A673 (cell line): ENCODE measurements around the gene ZNF514. TPM values are rescaled to one million over a fixed set of nuclear protein-coding genes. Genes with fewer than 3 reads are reported as not detected.
"Not testable (repeated sequence)": the region's sequence is repeated elsewhere in the genome, so short reads cannot be mapped to it uniquely, and the experiment has no call there.

ENCODE experiments used
- BruUV-seq: library from RNA; stranded (reverse); fragments of 400-500 nt; replicated peaks from 2 replicates; lab custom pipeline; 2021; lab: Mats Ljungman, UMichigan
- CTCF ChIA-PET: fragments of 300-600 bp; sonication (Branson Sonifier 250); formaldehyde crosslinking; loops from one replicate; lab custom pipeline; 2022; ENCODE audit warnings: antibody characterized with exemption; lab: Charles Lee
- POLR2A ChIA-PET: fragments of 300-600 bp; sonication (Branson Sonifier 250); formaldehyde crosslinking; loops from one replicate; lab custom pipeline; 2022; ENCODE audit warnings: antibody characterized with exemption; ENCODE audit not compliant: low non-redundant PET; lab: Charles Lee
- DNase-seq: peaks from one replicate; pipeline ENCODE4 v3.0.0-alpha.2; 2015; ENCODE audit warnings: low spot score
- H3K27ac ChIP-seq: fragments of 200-600 bp; sonication (generic); 2 replicates; pipeline ENCODE4 v1.5.1; 2016; ENCODE audit warnings: mixed run types, low read depth, mild to moderate bottlenecking, mixed read lengths, antibody characterized with exemption, low read length; ENCODE audit not compliant: poor library complexity, severe bottlenecking
- H3K27me3 ChIP-seq: fragments of 200-600 bp; sonication (generic); replicated peaks from 2 replicates; pipeline ENCODE4 v1.6.1; 2017; ENCODE audit warnings: mixed run types, low read depth, mild to moderate bottlenecking, mixed read lengths, antibody characterized with exemption, low read length; ENCODE audit not compliant: insufficient read depth, poor library complexity
- H3K36me3 ChIP-seq: fragments of 200-600 bp; sonication (generic); 2 replicates; pipeline ENCODE4 v1.6.1; 2016; ENCODE audit warnings: mixed run types, mild to moderate bottlenecking, mixed read lengths, antibody characterized with exemption, low read length; ENCODE audit not compliant: insufficient read depth, poor library complexity, severe bottlenecking
- H3K4me1 ChIP-seq: fragments of 200-600 bp; sonication (generic); 2 replicates; pipeline ENCODE4 v1.6.1; 2017; ENCODE audit warnings: mixed run types, mild to moderate bottlenecking, mixed read lengths, antibody characterized with exemption, low read length; ENCODE audit not compliant: insufficient read depth, poor library complexity, severe bottlenecking
- H3K4me3 ChIP-seq: fragments of 200-600 bp; sonication (generic); 2 replicates; pipeline ENCODE4 v1.5.1; 2016; ENCODE audit warnings: low read depth, mixed run types, mild to moderate bottlenecking, mixed read lengths, low read length; ENCODE audit not compliant: poor library complexity, severe bottlenecking
- H3K9me3 ChIP-seq: fragments of 200-600 bp; sonication (generic); 2 replicates; pipeline ENCODE4 v1.6.1; 2016; ENCODE audit warnings: mixed run types, low read depth, mild to moderate bottlenecking, mixed read lengths, antibody characterized with exemption, low read length; ENCODE audit not compliant: poor library complexity, severe bottlenecking
- EZH2 ChIP-seq: fragments of 200-600 bp; sonication (generic); IDR thresholded peaks from 2 replicates; pipeline ENCODE4 v1.6.1; 2017; ENCODE audit warnings: borderline replicate concordance, low read depth, mild to moderate bottlenecking, mixed read lengths, antibody characterized with exemption, low read length; ENCODE audit not compliant: poor library complexity, severe bottlenecking
- intact Hi-C: fragments of 100-400 bp; cut with micrococcal nuclease; formaldehyde crosslinking; loops from one replicate; pipeline ENCODE4 v1.10.0; 2022; ENCODE audit not compliant: unreplicated experiment
- total RNA-seq: library from RNA; stranded (reverse); gene quantifications from 2 replicates; pipeline ENCODE4 v1.2.3, GENCODE V29; 2021
- TF ChIP-seq, protein P1 (sequence below): fragments of 300-800, 200-600 bp; sonication (generic); conservative IDR thresholded peaks from 2 replicates; pipeline ENCODE4 v1.5.1; 2017; ENCODE audit warnings: low read depth, mild to moderate bottlenecking, antibody characterized with exemption, low read length, moderate library complexity, mixed read lengths

ZNF514 gene
- total RNA-seq, 1 experiment from 2014 or later = 14.4 TPM

GRCh38 chr2:95099910-95100309 lies 59.7 kb downstream of the ZNF514 start:
- H3K4me1 ChIP-seq = no peaks in the 10 kb centered on the region
- no peak overlapping the region for H3K27ac ChIP-seq
- BruUV-seq = no TSS peak
- peaks cover 56% of the 10 kb centered on the region for H3K36me3 ChIP-seq
- DNase-seq = no peak
- no peak overlapping the region for H3K4me3 ChIP-seq
- intact Hi-C loops = no loop called here
- ChIA-PET CTCF (no interaction called here), POLR2A (no interaction called here)
- TF ChIP-seq, protein P1, sequence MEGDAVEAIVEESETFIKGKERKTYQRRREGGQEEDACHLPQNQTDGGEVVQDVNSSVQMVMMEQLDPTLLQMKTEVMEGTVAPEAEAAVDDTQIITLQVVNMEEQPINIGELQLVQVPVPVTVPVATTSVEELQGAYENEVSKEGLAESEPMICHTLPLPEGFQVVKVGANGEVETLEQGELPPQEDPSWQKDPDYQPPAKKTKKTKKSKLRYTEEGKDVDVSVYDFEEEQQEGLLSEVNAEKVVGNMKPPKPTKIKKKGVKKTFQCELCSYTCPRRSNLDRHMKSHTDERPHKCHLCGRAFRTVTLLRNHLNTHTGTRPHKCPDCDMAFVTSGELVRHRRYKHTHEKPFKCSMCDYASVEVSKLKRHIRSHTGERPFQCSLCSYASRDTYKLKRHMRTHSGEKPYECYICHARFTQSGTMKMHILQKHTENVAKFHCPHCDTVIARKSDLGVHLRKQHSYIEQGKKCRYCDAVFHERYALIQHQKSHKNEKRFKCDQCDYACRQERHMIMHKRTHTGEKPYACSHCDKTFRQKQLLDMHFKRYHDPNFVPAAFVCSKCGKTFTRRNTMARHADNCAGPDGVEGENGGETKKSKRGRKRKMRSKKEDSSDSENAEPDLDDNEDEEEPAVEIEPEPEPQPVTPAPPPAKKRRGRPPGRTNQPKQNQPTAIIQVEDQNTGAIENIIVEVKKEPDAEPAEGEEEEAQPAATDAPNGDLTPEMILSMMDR = no peak
- TF ChIP-seq EZH2 = no peak
- no peaks in the 10 kb centered on the region for H3K27me3 ChIP-seq
- no peaks in the 10 kb centered on the region for H3K9me3 ChIP-seq

DNA sequence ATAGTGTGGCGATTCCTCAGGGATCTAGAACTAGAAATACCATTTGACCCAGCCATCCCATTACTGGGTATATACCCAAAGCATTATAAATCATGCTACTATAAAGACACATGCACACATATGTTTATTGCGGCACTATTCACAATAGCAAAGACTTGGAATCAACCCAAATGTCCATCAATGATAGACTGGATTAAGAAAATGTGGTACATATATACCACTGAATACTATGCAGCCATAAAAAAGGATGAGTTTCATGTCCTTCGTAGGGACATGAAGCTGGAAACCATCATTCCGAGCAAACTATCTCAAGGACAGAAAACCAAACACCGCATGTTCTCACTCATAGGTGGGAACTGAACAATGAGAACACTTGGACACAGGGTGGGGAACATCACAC lies 61.4 kb downstream of the ZNF514 start:
- H3K4me1 ChIP-seq, DNase-seq, H3K27ac ChIP-seq, H3K4me3 ChIP-seq, POLR2A ChIA-PET, H3K27me3 ChIP-seq, intact Hi-C loops, BruUV-seq, CTCF ChIA-PET, H3K9me3 ChIP-seq: not testable (repeated sequence)
- H3K36me3 ChIP-seq = peaks cover 40% of the 10 kb centered on the region

Other genes starting within 250 kb of the ZNF514 start
- not detected in 2 replicates for gene MAL, start 134.1 kb downstream of the ZNF514 start, total RNA-seq
- gene MRPS5, start 38.0 kb downstream of the ZNF514 start, total RNA-seq = 99.7 and 103 TPM in 2 replicates
- gene ZNF2, start 6.0 kb upstream of the ZNF514 start, total RNA-seq = 4.6 and 5.6 TPM in 2 replicates
- gene ZNF892, start 47.7 kb upstream of the ZNF514 start, total RNA-seq = 7.2 and 8.2 TPM in 2 replicates
- gene PROM2, start 114.6 kb upstream of the ZNF514 start, total RNA-seq = 1.4 and 1.6 TPM in 2 replicates
- gene KCNIP3, start 137.5 kb upstream of the ZNF514 start, total RNA-seq = 0.24 and 0.45 TPM in 2 replicates
- gene FAHD2A, start 242.9 kb upstream of the ZNF514 start, total RNA-seq = 28.9 and 34.4 TPM in 2 replicates